PC-3 (cell line): Measurements from ENCODE around the gene FBLN1.

Experiments used
- EZH2phosphoT487 ChIP-seq: fragments of 300-600 bp; sonication (generic); IDR thresholded peaks from 2 replicates; pipeline ENCODE4 v1.6.1; 2018; ENCODE audit warnings: mild to moderate bottlenecking, antibody characterized with exemption, low read length, borderline replicate concordance
- TF ChIP-seq, protein P1 (sequence below): fragments of 300-600 bp; sonication (generic); conservative IDR thresholded peaks from 2 replicates; pipeline ENCODE4 v1.5.1; 2017; ENCODE audit warnings: antibody characterized with exemption, low read depth, mild to moderate bottlenecking, low read length

DNA sequence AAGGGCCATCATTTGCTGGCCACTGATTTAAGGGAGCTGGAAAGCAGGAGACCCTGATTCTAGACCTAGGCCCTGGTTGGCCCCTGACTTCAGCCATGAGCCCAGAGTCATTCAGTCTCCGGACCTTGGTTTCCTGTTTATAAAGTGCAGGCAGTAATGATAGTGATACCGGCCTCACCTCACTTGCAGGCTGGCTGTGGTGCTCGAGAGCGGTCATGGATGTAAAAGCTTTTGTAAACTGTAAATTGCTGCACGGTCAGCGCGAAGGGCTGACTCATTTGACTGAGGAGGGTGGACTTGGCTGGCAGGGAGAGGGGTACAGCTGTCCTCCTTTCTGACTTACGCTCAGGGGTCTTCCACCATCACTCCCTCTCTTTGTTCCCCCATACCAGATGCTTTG lies 37.4 kb downstream of the FBLN1 start:
- TF ChIP-seq, protein P1, sequence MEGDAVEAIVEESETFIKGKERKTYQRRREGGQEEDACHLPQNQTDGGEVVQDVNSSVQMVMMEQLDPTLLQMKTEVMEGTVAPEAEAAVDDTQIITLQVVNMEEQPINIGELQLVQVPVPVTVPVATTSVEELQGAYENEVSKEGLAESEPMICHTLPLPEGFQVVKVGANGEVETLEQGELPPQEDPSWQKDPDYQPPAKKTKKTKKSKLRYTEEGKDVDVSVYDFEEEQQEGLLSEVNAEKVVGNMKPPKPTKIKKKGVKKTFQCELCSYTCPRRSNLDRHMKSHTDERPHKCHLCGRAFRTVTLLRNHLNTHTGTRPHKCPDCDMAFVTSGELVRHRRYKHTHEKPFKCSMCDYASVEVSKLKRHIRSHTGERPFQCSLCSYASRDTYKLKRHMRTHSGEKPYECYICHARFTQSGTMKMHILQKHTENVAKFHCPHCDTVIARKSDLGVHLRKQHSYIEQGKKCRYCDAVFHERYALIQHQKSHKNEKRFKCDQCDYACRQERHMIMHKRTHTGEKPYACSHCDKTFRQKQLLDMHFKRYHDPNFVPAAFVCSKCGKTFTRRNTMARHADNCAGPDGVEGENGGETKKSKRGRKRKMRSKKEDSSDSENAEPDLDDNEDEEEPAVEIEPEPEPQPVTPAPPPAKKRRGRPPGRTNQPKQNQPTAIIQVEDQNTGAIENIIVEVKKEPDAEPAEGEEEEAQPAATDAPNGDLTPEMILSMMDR: no peak
- TF ChIP-seq EZH2phosphoT487: no peak
